Measurements from ENCODE around the gene WNT7A.

WNT7A gene

DNA sequence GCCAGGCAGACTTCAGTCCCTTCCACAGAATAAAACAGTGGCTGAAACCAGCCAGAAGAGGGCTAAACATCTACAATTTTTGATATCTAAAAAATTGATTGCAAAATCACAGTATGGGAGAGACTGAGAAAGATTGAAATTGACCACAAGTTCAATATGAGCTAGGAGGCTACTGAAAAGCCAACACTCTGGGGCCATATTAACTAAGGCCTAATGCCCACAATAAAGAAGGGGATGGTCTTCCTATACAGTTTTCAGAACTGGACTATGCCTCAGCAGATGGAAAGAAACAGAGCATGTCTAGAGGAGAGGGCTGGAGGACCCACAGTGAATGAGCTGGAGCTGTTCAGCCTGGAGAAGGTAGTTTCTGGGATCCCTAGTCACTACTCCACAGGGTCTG lies 53.2 kb downstream of the WNT7A start:
- no peak for DNase-seq

DNA sequence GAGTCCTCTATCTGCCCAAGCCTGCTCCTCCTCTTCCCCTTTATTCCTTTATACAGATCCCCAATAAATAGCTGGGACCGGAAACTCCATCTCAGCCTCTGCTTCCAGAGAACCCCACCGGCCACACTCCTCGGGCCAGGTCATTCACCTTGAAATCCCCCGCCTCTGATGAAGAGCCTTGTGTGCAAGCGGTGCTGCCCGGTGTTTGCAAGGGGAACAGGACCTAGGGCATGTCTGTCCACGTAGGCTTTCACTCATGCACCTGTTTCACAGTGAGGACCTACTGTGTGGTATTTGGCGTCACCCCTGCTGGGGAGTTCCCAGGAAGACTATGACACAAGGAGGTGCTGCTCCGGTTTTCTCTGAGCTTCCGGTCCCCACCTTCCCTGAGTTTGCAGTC lies 54.0 kb downstream of the WNT7A start:
- no peak for DNase-seq

DNA sequence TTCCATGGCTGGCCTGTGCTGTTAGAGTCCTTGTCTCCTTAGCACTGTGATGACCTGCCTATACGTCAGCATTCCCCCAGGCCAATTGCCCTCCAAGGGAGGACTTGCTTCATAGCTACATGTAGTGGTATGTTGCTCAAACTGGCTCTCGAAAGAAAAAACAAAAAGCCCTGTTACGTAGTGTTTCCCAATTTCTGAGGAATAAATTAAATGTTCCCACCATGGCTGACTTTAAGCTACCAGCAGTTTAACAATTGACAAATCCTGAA lies 54.6 kb downstream of the WNT7A start:
- no peak for DNase-seq

DNA sequence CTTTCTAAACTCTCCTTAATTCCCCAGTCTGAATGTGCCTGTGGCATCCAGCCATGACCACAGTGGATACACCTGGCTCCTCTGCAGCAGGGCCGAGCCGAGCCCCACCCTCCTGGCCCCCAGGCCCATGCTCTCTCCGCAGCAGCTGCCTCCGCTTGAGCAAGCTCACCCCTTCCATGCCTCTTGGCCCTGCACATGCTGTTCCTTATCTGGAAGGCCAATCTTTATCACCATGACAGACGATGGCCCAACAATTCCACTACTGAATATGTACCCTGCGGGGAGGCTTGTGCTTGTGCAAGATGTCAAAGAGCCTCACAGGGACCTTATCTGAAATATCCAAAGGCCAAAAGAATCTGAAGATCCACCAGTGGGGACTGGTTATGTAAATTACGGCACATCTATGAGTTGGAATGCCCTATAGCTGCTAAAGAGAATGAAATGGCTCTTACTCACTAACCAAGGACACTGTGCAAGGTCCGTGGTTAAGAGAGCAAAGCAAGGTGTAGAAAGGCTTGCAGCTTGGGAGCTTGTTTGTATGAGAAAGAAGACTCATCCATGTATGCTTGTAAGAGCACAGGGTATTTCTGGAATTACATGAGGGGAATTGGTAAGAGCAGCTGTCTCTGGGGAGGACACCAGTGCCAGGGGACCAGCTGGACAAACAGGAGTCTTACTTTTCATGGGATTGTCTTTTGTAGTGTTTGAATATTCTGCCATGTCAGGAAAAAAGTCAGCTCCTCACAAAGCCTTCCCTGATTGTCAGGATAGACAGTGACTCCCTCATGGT lies 55.2 kb downstream of the WNT7A start:
- no peak for DNase-seq

DNA sequence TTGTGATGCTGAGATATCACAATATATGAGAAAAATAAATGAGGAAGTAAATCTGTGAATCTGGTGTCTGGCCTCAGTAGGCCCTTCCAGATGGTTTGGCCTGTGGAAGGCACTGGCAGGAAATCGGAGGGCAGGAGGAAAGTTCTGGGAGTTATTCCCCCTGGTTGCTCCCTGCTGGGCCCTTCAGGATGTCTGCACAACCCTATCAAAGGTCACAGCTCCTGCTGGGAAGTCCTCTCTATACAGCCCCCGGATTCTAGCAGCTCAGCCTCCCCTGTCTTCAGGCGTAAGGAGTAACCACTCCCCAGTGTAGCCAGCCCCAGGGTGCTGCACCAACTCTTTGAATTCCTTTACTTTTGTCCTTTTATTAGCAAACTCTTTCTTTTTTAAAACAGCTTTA lies 56.2 kb downstream of the WNT7A start:
- no peak for DNase-seq

DNA sequence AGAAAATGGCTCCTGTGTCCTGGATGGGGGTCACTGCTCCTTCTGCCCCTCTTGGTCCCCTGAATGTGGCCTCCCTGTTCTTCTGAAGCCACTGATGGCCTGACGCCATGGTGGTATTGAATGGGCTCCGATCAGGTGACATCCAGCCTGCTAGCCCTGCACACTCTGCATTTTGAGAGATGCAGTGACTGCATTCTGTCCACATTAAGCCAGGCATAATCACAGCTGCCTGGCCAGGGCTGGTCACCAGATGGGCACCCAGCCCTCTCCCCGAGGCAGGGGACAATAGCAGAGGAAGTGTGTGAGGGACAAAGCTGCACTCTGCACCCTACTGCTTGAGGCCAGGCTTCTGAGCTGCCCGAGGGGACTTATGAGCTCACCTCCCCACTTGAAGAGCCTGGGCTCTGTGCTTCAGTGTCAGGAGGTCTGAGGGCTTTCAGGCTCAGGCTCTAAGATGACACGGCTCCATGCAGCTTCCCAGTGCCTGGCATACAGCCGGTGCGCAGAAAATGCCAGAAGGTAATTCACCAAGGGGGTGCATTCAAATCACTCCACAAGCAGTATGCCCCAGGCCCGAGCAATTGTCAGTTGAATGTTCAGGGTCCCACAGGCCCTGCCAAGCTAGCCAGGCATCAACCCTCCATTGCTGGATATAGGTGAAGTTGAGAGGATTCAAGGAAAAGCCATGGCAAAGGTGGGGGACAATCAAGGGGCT lies 56.8 kb downstream of the WNT7A start:
- no peak for DNase-seq

DNA sequence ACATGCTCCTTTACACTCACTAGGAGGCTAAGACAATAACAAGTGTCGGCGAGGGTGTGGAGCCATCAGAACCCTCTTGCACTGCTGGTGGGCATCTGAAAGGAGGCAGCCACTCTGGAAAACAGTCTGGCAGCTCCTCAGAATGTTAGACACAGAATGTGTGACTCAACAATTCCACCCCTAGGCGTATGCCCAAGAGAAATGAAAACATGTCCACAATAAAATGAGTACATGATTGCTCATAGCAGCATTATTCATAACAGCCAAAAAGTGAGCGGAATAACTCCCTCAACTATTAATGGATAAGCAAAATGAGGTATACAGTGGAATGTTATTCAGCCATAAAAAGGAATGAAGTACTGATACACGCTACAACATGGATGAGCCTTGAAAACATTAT lies 57.8 kb downstream of the WNT7A start:
- no peak for DNase-seq

DNA sequence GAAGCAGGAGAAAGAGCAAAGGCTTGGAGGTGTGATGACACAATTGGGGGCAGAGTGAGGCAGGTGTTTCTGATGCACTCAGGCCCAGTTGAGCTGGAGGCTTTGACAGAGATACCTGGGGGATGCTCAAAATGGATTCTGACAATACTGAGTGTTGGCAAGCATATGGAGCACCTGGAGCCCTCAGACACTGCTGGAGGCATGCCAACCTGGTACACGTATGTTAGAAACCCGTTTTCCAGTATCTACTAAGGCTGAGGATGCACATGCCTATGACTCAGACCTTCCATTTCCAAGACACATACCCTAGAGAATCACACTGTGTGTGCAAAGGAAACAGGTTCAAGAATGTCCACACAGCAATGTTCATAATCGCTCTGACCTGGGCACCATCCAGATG lies 58.7 kb downstream of the WNT7A start:
- DNase-seq: no peak

DNA sequence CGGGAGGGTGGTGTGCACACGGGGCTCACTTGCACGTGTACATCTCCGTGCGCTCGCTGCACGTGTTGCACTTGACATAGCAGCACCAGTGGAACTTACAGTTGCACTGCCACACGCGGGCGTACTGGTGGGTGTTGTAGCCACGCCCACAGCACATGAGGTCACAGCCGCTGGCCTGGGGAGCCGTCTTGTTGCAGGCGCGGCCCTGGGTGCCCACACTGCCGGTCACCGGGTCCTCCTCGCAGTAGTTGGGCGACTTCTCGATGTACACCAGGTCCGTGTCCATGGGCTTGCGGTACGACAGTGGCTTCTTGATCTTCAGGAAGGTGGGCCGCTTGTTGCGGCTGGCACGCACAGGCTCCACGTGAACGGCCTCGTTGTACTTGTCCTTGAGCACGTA lies 61.0 kb downstream of the WNT7A start:
- DNase-seq: no peak

DNA sequence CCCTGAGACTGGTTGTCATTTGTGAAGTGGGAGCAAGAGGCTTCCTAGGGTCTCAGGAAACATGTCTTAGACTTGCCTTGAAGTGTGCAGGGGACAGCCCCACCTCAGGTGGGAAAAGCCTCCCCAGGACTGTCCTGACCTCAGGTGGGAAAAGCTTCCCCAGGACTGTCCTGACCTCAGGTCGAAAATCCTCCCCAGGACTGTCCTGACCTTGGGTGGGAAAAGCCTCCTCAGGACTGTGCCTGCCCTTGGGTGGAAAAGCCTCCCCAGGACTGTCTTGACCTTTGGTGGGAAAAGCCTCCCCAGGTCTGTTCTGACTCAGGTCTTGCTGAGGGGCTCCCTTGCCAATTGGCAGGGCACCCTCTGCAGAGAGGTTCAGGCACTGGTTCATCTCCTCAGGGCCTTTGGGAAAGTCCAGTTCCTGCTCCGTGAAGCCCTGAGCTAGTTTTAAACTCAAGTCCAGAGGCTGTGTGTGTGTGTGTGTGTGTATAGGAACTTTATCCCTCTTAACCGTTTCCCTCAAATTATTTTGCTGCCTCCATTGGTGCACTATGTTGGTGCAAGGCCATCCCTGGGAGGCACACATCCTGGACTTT lies 64.7 kb downstream of the WNT7A start:
- no peak for DNase-seq

DNA sequence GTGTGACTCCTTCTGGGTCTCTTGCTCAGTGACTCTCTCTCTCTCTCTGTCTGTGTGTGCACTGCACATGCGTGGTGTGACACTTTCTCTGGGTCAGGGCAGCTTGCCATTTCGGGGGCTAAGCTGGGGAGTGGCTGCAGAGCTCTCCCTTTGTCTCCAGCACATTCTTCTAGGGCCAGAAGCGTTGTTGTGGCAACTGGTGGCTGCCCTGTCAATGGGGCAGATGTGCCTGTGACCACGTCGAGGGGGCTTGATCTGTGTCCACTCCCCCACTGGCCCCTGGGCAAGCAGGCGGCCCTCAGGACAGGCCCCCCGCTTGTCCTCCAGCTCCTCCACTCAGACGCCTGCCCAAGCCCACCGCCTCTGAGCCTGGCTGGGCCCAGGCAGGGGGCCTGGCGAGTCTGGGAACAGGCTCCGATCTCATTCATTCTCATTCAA lies 67.8 kb downstream of the WNT7A start:
- no peak for DNase-seq

DNA sequence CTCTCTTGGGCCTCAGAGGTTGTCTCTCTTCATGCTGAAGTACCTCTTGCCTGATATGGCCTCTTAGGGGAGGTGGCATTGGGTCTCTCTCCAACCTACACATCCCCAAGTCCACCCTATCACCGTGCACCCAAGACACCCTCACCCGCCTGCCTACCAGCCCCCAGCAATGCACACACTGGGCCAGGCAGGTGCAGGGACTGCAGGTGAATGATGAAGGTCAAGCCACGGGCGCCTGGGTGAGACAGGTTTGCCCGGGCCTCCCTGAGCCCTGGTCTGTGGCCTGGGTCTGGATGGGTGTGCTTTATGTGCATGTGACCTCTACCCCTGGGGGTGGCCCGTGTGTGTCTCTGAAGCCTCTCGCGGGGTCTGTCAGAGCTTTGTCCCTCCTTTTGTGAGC lies 68.3 kb downstream of the WNT7A start:
- no peak for DNase-seq

DNA sequence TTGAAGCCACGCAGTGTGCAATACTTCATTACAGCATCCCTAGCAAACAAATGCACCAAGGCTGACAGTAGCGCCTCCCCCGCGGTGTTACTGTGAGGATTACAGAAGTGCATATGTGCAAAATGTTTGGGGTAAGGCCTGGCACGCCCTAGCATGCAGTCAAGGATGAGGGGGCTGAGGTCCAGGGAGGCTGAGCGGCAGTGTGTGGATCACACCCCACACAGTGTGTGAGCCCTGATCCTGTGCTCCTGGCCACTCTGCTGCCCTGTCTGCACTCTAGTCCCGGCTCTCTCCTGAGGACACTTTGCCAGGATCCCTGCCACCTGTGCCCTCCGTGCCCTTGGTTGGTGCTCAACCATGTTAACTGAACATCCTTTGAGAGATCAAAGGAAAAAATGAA lies 71.3 kb downstream of the WNT7A start:
- no peak for DNase-seq

DNA sequence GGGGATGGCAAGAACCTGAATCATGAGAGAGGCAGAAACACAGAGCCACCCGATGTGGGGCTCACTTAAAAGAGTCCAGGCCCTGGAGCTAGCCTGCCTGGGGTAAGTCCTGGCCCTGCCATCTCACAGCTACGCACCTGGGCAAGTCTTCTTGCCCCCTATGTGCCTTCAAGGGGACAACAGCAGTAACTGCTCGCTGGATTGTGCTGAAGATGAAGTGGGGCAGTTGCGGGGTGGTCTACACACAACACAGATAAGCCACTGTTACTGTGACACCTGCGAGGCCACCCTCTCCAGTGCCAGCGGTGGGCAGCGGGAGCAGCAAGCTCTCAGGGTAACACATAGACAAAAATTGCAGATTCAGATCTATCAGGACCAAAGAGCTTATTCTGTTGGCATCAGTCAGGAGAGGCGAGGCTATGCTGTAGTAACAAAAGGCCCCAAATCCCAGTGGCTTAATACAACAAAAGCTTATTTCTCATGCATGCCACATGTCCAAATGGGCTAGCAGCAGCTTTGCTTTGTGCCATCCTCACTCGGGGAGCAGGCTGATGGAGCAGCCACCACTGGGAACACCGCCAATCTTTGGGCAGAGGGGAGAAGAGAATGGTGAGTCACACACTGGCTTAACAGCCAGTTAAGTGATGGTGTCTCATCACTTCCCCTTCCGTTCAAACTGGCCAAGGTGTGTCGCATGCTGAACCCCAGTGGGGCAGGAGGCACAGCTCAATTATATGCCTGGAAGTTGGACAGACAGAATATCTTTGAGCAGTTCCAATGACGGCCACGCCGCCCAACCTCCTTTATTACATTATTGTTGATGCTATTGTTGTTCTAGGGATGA lies 78.3 kb downstream of the WNT7A start:
- DNase-seq: no peak

DNA sequence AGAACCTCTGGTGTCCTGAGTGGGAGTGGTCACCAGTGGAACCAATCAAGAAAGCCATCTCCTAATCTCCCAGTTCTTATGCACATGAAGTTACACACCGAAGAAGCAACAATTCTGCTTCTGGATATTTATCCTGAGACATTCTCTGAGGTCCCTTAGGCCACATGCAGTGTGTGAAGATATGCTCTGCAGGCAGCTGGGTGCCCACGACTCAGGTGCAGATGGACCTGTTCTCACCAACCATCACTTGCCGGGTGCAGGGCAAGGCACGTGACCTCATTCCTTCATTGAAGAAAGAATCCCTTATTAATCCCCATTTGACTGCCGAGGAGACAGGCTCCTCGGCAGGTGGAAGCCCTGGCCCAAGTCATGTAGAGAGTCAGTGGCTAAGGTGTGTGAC lies 79.8 kb downstream of the WNT7A start:
- DNase-seq: no peak

DNA sequence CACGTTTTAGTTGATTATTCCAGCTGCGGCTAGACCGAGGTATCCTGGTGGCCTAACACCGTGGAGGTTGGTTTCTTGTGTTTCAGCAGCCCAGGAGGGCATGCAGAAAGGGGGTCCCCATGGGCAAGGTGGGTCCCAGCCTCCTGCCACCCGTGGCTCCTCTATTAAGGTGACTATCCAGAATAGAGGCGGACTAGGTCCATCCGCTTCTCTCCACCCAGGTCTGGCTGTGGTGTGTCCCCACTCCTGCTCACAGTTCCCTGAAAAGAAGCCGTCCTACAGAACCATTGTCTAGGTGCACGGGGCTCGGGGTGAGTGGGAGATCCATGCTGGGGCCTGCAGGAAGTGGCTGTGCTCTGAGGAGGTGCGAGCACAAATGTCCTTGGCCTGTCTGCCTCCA lies 81.5 kb downstream of the WNT7A start:
- DNase-seq: no peak

DNA sequence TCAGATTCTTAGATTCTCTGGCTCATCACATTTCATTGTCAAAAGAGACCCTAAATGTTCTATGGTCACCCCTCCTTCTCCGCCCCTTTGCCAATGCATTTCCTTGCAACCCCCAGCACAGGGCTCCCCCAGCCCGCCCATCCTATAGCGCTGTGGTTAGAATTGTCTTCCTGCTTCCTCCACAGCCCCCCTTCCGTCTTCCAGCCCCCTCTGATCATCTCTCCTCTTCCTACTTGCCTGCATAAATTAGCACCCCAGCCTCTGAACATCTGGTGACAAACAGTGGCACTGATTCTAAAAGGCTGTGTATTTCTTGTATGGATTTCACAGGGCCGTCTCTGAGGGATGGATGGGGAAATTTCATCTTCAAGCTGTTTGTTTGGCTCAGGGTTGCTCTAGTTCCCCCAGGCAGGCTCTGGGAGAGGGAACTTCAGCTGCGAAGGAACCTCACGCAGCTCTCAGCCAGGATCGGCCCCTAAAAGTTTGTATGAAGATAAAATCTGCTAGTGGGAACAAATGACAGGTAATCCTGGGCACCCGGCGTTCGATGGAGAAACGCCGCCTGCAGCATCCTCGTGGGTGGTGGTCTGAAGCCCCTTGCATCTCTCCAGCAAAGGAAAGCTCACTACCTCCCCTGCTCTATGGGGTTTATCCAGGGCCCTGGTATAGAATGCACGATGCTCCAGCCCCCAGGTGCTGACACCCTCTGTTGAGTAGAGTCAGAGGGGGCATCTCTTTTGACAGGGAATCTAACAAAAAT lies 83.0 kb downstream of the WNT7A start:
- DNase-seq: no peak

DNA sequence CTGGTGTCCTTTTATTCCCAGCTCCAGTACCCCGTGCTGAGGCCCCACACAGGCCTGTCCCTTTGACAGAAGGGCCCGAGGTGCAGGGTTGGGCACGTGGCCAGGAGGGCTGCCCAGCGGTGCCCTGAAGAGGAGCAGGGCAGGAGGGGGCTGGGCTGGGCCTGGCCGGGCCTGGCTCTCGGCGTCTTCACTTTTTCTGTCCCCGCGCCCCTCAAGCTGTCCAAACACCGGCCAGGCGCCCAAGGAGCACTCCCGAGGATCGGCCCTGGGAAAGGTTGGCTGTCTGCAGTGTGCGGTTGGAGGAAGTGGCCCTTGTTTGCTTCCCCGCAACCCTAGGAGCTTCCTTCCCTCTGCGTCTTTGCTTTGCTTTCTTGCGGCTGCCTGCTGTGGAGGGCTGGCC lies 84.1 kb downstream of the WNT7A start:
- no peak for DNase-seq

DNA sequence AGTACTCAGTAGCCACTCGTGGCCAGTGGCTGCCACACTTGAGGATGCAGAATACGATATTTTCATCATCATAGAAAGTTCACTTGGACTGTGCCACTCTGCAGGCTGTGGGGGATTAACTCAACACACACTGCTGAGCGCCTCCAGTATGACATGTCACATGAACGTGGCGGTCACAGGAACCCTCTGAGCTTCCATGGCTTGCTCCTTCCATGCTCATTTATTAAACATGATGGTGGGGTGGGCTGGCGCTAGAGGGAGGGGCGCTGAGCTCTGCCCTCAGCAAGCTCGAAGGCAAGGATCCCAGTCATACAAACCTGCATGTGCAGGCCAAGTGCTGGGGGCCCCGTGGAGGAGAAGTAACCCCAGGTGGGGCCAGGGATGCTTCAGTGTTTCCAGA lies 85.5 kb downstream of the WNT7A start:
- DNase-seq: no peak

DNA sequence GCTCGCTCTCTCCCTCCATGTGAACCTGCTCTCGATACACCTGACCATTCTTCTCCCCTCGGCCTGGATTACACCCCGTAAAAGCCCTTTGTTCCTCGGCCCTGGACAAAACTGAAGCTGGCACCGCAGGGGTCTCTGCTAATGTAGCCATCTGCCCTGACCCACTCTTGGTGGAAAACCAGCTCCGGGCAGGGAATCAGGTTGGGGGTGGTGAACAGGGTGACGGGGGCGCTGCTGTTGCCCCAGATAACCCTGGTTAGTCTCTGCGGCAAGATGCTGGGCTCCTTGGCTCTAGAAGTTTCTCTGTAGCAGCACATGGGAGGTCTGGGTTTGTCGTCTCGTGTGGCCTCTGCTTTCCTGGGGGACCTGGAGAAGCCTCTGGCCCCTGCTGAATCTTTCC lies 86.4 kb downstream of the WNT7A start:
- no peak for DNase-seq

DNA sequence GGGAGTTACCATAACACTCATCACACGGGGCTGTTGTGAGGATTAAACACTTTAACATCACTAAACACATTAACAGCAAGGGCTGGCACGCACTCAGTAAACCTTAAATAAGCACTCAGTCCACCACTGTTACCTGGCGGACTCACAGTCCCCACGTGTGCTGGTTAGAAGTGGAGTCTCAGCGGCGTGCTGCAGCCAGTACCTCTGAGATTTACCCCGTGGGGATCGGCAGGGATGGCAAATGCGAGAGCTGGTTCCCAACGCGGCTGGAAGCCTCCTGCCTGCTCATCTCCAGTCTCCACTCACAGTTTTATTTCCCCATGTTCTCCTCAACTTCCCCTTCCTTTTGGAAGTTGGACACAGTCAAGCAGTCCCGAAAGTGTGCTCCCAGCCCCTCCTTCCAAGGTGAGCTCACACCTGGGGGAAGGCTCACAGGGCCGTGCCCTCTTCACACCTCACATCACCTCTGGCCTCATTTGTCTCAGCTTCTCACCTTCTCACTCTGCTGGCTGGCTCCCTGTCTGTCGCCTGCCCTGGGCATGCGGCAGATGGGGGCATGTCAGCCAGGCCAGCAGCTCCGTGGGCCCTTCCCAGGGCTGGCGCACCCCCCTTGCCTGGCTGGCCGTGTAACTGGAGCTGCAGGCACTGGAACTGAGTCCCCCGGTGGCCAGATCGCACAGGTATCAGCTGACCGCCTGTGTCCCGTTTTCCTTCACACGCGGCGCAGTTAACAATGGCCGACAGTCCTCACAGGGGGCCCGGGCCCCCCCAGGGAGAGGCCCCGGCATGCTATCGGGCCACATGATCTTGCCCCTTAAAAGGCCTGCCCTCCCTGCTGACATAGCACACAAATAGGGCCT lies 87.1 kb downstream of the WNT7A start:
- DNase-seq: peak; percentile 29
